Effector CD8-positive, alpha-beta T cell (primary cell): ENCODE results near the gene TAF11L8.
"Not testable (repeated sequence)": the region's sequence is repeated elsewhere in the genome, so short reads cannot be mapped to it uniquely, and the experiment has no call there.

ENCODE experiments used
- DNase-seq: peaks from one replicate; lab custom pipeline; 2025; lab: John Stamatoyannopoulos, UW
- total RNA-seq, 4 experiments: gene quantifications; one replicate each; lab custom pipeline; 2026; lab: John Stamatoyannopoulos, UW

Gene TAF11L8
- total RNA-seq: 0 reads per million in 4 experiments

DNA sequence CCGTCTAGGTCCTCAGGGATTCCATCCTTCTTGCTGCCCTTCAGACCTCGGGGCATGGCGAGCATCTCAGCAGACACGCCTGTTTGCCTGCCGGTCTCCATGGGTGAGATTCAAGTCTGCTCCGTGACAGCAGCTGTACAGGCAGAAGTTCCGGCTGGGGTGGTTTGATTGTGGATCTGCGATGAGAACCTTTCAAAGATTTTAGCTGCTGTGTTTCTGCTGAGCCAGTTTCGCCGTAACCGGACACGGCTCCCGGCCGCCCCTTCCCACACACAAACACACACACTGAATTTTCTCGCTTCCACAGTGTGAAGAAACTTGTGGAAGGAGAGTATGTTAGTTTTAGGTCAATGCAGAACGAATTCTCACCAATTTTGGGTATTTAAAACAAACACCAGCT lies at the start of gene TAF11L8:
TSS of gene TAF11L8 (minus strand) at position 101 of the 400 bp plus-strand sequence.
- not testable (repeated sequence) for DNase-seq

DNA sequence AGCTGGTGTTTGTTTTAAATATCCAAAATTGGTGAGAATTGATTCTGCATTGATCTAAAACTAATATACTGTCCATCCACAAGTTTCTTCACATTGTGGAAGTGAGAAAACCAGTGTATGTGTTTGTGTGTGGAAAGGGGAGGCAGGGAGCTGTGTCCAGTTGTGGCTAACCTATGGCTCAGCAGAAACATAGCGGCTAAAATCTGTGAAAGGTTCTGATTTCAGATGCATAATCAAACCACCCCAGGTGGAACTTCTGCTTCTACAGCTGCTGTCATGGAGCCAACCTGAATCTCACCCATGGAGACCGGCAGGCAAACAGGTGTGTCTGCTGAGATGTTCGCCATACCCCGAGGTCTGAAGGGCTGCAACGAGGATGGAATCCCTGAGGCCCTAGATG lies 43.4 kb upstream of the TAF11L8 start, which contains the start of gene TAF11L14:
TSS of gene TAF11L14 (plus strand) at position 301 of the 400 bp plus-strand sequence.
- no peak for DNase-seq

- not testable (repeated sequence) for DNase-seq
Measured at GRCh38 chr5:17631788-17632187, 41.0 kb upstream of the TAF11L8 start, which contains the start of gene TAF11L13. TAF11L13 (plus strand) TSS chr5:17632088.

GRCh38 chr5:17625686-17626085 lies 34.9 kb upstream of the TAF11L8 start:
- DNase-seq: no peak

DNA sequence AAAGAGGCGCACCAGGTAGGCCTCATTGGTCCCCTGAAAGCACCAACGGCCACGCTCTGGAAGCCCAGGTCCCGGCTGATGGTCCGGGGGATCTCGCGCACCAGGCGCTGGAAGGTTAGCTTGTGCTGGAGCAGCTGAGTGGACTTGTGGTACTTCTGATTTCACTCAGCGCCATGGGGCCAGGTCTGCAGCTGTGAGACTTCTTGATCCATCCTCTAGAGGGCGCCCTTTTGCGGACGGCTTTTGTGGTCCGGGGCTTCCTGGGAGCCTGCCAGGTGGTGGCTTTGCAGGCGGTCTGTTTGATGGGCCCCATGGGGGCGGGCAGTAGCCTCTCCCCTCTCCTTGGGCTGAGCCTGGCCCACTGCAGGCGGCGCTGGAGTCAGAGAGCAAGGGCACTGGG lies 29.9 kb upstream of the TAF11L8 start:
- no peak for DNase-seq

DNA sequence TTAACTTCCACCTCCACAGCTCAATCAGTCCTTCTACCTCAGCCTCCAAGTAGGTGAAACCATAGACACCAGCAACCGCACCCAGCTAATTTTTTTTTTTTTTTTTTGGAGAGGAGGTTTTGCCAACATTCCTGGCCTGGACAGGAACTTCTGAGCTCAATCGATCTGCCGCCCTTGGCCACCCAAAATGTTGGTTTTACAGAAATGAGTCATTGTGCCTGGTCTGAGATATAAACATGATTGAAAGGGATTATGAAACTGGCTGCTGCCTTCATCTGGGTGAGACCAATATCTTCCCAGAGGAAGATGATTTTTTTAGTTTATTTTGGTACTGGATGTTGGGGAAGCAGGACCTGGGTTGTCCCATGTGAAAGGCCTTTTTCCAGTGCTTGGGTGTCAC lies 28.6 kb upstream of the TAF11L8 start:
- no peak for DNase-seq

DNA sequence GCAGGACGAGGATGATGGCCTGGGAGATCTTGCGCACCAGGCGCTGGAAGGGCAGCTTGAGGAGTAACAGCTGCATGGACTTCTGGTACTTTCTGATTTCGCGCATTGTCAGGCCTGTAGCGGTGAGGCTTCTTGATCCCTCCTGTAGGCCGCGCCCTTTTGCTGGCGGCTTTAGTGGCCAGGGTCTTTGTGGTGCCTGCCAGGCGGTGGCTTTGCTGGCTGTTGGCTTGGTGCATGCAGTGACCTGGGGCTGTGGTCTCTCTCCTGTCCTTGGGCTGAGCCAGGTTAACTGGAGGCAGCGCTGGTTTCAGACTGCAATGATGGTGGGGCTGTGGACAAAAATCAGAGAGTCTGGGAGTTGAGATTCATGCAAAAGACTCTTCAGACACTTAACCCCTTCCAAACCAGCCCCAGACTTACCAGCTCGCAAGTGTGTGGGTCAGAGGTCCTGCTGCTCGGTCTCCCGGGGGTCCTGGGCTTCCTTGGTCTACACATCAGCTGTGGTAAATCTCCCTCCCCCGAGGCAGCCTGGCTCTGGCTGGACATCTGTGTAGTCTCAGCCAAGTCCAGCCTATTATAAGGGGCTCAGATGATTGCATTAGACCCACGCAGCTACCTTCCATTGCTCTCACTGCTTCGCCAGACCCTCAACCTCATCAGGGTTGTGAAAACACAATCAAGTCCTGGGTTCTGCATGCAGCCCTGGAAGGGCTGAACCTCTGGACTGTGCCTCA lies 24.3 kb upstream of the TAF11L8 start:
- no peak for DNase-seq

- DNase-seq: not testable (repeated sequence)
Measured at GRCh38 chr5:17610092-17610491, 19.3 kb upstream of the TAF11L8 start, which contains the start of gene TAF11L12. TAF11L12 (plus strand) TSS chr5:17610392.

DNA sequence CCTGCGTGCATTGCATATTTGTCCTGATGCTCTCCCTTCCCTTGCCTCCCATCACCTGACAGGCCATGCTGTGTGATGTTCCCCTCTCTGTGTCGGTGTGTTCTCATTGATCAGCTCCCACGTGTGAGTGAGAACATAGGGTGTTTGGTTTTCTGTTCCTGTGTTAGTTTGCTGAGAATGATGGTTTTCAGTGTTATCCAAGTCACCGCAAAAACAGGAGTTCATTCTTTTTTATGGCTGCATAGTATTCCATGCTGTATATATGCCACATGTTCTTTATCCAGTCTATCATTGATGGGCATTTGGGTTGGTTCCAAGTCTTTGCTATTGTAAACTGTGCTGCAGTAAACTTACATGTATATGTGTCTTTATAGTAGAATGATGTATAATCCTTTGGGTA lies 16.7 kb upstream of the TAF11L8 start:
- DNase-seq: not testable (repeated sequence)

DNA sequence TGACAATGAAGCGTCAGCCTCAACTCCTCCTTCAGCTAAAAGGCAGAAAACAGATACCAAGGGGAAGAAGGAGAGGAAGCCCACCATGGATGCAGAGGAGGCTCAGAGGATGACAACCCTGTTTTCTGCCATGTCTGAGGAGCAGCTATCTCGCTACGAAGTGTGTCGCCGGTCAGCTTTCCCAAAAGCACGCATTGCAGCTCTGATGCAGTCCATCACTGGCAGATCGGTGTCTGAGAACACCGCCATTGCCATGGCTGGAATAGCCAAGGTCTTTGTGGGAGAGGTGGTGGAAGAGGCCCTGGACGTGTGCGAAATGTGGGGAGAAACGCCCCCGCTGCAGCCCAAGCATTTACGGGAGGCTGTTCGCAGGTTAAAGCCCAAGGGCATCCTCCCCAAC lies 14.2 kb upstream of the TAF11L8 start:
- DNase-seq: no peak

GRCh38 chr5:17603880-17604279 lies 13.1 kb upstream of the TAF11L8 start, which contains the start of gene TAF11L11:
TAF11L11 (plus strand) TSS chr5:17604183.
- not testable (repeated sequence) for DNase-seq

GRCh38 chr5:17597728-17598127 lies 7.0 kb upstream of the TAF11L8 start, which contains the start of gene TAF11L10:
TAF11L10 (minus strand) TSS chr5:17597828.
- DNase-seq: not testable (repeated sequence)

- DNase-seq: not testable (repeated sequence)
Measured at GRCh38 chr5:17594255-17594654, 3.5 kb upstream of the TAF11L8 start, which contains the start of gene TAF11L9. TAF11L9 (minus strand) TSS chr5:17594394.

DNA sequence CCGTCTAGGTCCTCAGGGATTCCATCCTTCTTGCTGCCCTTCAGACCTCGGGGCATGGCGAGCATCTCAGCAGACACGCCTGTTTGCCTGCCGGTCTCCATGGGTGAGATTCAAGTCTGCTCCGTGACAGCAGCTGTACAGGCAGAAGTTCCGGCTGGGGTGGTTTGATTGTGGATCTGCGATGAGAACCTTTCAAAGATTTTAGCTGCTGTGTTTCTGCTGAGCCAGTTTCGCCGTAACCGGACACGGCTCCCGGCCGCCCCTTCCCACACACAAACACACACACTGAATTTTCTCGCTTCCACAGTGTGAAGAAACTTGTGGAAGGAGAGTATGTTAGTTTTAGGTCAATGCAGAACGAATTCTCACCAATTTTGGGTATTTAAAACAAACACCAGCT lies 5.1 kb downstream of the TAF11L8 start, which contains the start of gene TAF11L7:
TSS of gene TAF11L7 (minus strand) at position 101 of the 400 bp plus-strand sequence.
- DNase-seq: not testable (repeated sequence)
